SU-DHL-6 (cell line): ENCODE measurements around the gene MYB.

Experiments
- EZH2phosphoT487 ChIP-seq: fragments of 200-600 bp; sonication (generic), shearing (Covaris generic); conservative IDR thresholded peaks from 2 replicates; pipeline ENCODE4 v1.6.1; 2018; ENCODE audit warnings: mild to moderate bottlenecking, antibody characterized with exemption, low read length, moderate library complexity, mixed read lengths
- TF ChIP-seq, protein P1 (sequence below): fragments of 200-600 bp; sonication (generic); IDR thresholded peaks from one replicate; pipeline ENCODE4 v1.5.1; 2017; ENCODE audit warnings: antibody characterized with exemption, mild to moderate bottlenecking, low read length, moderate library complexity; ENCODE audit not compliant: insufficient read depth, poor library complexity, severe bottlenecking

- TF ChIP-seq, protein P1, sequence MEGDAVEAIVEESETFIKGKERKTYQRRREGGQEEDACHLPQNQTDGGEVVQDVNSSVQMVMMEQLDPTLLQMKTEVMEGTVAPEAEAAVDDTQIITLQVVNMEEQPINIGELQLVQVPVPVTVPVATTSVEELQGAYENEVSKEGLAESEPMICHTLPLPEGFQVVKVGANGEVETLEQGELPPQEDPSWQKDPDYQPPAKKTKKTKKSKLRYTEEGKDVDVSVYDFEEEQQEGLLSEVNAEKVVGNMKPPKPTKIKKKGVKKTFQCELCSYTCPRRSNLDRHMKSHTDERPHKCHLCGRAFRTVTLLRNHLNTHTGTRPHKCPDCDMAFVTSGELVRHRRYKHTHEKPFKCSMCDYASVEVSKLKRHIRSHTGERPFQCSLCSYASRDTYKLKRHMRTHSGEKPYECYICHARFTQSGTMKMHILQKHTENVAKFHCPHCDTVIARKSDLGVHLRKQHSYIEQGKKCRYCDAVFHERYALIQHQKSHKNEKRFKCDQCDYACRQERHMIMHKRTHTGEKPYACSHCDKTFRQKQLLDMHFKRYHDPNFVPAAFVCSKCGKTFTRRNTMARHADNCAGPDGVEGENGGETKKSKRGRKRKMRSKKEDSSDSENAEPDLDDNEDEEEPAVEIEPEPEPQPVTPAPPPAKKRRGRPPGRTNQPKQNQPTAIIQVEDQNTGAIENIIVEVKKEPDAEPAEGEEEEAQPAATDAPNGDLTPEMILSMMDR = no peak
- TF ChIP-seq EZH2phosphoT487 = no peak
Observed at GRCh38 chr6:135268740-135269139, 87.6 kb downstream of the MYB start.
